HG02759 (cell line): Measurements from ENCODE around the gene CMC2.

Experiments
- ATAC-seq: cut with Tn5 transposase; IDR thresholded peaks from one replicate; pipeline ENCODE4 v1.9.1; 2021; ENCODE audit warnings: mild to moderate bottlenecking, moderate library complexity; ENCODE audit not compliant: unreplicated experiment

The CMC2 gene

DNA sequence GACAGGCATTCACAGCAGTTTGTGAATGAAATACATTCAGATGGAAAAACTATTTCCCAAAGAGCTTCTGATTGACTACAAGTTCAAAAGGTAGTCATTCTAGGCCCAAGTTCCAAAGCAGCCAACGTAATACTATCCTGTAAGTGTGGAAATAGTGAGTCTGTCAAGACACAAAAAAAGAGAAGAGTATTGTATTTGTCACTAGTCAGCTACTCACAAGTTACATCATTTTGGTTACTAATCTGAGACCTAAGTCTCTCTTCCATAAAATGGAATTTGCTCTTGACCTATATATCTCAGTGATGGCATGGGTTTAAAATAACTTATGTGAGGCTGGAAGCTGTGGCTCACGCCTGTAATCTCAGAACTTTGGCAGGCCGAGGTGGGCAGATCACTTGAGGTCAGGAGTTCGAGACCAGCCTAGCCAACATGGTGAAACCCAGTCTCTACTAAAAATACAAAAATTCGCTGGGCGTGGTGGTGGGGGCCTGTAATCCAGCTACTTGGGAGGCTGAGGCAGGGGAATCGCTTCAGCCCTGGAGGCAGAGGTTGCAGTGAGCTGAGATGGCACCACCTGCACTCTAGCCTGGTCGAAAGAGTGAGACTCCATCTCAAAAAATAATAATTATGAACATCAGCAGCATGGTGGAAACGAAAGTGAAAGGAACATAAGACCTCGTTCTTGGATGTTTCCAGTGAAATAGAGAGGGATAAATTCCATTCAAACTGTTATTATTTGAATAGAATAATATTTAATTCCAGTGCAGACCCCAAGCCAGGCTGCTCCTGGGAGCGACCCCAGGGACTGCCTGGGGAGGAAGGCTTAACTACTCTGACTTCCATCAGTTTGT, 2.9 kb downstream of the CMC2 start:
- no peak for ATAC-seq

DNA sequence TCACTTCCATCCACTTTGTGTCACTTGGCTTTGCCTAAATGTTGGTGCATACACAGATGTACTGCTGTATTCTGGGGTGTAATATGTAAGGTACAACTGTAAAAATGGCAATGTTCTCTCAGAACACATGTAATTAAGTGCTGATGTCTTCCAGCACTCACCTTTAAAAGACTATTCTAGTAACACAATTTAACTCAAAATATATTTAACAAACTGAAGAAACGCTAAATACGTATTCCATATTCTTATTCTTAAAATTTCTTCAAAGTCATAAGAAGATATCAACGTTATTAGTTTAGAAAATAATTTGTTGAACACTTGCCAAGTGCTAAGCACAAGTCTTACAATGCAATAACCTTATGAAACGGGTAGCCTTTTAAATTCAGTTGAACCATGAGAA, 3.6 kb downstream of the CMC2 start:
- no peak for ATAC-seq

DNA sequence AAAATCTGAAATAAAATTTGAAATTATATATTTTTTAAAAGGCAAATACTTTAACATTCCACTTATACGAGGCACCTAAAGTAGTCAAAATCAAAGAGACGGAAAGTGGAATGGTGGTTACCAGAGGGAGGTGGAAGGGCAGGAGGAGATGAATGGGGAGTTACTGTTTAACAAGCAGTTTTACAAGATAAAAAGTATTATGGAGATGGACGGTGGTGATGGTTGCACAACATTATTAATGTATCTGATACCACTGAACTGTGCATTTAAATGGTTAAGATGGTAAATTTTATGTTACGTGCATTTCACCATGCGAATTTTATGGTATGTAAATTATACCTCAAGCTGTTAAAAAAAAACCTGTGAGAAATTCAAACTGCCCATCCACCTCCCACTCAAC, 5.4 kb downstream of the CMC2 start:
- no peak for ATAC-seq

DNA sequence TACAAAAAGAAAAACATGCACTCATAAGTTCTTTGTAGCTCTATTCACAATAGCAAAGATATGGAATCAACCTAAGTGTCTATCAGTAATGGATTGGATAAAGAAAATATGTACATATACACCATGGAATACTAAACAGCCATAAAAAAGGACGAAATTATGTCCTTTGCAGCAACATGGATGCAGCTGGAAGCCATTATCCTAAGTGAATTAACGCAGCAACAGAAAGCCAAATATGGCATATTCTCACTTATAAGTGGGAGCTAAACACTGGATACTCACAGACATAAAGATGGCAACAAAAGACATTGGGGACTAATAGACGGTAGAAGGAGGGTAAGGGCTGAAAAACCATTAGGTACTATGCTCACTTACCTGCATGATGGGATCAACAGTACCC, 5.8 kb downstream of the CMC2 start:
- ATAC-seq, result no peak

DNA sequence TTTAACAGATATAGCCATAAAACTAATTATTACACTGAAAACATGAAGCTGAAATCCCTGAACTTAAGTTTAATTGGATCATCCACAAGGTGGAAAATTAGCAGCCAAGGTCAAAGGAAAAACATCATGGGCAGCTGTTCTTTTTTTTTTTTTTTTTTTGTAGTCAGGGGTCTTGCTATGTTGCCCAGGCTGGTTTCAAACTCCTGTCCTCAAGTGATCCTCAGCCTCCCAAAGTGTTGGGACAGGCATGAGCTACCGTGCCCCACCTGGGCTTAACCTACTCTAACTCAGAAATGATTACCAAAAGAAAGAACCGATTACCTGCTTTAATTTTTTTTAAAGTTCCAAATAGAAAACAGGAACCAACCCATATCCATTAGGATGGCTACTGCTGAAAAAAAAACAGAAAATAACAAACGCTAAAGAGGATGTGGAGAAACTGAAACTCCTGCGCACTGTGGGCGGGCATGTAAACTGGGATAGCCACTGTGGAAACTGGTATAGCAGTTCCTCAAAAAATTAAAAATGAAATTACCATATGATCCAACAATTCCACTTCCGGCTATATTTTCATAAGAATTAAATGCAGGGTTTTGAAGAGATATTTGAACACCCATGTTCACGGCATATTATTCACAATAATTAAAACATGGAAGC, 8.6 kb downstream of the CMC2 start:
- ATAC-seq, result no peak

DNA sequence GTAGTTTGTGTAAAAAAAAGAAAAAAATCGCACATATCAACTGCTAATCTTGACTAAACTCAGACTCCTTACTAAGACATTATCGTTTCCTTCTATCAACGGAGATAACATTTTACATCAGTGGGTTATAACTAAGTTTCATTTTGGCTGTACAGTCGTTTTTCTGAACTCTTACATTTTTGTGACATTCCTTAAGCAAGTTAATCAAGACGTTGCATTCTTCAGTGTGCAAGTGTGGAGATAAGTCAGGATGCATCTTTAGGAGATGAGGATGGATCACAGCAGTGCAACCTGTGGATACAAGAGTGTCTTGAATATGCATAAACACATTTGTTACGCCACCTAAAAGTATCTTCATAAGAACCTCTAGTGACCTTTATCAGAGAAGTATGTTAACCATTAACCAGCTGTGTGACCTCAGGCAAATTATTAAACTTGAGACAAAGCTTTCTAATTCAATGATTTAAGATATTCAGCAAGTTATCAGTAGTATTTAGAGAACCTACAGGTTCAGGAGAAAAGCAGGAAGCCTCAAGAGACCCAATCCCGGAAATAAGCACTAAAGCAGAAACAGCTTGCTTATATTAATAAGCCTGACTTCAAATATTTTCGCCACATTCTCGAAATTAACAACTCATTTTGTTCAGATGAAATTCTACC, 9.4 kb downstream of the CMC2 start:
- ATAC-seq, result peak; percentile 79

DNA sequence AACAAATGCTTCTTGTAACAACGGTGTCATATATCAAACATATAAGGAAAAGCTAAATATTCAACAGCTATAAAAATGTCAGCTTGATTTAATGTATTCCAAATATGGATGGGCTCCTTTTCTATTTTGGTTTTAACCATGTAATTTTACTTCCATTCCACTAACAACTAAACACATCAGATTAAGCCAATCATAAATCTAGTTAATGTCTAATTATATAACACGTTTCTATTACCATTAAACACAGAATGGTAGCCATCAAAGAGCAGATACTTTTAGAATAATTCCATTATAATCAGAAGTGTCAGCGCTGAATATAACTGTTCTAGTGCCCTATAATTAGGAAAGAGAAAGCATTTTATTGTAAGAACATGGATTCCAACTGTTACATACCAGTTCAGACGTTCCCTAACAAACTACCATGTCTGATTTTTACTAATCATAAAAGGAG, 10.0 kb downstream of the CMC2 start:
- no peak for ATAC-seq

DNA sequence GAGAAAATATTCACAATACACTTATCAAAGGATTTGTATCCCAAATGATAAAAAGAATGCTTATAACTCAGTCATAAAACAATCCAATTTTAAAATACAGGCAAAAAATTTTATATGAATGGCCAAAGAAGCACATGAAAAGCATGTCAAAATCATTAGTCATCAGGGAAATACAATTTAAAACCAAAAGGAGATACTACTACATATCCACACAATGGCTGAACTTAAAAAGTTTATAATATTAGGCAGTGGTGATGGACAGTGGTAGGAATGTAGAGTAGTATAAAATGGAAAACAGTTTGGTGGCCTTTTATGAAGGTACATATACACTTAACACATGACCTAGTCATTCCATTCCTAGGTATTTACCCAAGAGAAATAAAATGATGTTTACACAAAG, 12.2 kb downstream of the CMC2 start:
- no peak for ATAC-seq

DNA sequence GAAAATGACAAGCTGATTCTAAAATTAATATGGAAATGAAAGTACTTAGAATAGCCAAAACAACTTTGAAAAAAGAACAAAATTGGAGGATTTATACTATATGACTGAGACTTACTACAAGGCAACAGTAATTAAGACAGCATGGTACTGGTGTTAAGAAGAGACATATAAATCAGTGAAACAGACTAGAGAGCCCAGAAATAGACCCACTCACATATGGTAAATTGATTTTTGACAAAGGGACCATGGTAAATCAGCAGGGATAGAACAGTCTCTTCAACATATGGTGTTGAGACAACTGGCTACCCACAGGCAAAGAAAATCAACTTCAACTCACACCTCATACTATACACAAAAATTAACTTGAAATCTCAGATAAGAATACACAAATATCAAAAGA, 12.9 kb downstream of the CMC2 start:
- no peak for ATAC-seq

DNA sequence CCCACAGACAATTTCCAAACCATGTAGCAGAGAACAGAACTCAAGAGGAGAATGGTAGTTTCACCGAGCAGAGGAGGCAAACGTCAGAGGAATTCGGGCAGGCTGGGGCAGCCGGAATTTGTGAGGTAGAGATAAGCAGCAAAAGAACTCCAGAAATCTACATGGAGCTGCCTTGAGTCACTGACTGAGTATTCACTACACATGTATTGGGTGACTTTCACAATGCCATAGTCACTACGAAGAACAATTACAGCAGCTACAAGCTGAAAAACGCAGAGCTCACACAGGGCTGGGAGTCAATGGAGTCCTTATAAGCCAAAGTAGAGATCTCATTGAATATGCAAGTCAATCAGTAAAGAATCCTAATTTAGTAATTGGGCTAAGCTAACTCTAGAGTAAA, 13.4 kb downstream of the CMC2 start:
- ATAC-seq, result no peak

DNA sequence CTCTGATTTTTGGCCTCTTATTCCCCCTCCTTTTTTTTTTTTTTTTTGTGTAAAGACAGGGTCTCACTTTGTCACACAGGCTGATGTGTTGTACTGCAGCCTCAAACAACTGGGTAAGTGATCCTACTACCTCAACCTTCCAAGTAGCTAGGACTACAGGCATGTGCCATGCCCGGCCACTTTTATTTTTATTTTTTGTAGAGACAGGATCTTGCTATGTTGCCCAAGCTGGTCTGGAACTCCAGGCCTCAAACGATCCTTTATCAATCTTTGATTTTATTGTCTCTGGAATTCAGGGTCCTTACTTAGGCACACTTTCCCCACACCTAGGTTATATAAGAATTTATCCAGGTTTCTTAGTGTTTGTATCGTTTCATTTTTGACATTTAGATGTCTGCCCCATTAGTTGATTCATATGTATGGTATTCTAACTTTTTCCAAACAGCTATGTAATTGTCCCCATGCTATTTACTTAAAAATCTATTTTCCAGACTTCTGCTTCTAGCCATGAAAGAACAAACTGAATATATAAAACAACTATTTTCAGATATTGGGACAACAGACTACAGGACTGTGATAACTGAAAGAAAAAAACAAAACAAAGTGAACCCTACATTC, 13.9 kb downstream of the CMC2 start:
- no peak for ATAC-seq

DNA sequence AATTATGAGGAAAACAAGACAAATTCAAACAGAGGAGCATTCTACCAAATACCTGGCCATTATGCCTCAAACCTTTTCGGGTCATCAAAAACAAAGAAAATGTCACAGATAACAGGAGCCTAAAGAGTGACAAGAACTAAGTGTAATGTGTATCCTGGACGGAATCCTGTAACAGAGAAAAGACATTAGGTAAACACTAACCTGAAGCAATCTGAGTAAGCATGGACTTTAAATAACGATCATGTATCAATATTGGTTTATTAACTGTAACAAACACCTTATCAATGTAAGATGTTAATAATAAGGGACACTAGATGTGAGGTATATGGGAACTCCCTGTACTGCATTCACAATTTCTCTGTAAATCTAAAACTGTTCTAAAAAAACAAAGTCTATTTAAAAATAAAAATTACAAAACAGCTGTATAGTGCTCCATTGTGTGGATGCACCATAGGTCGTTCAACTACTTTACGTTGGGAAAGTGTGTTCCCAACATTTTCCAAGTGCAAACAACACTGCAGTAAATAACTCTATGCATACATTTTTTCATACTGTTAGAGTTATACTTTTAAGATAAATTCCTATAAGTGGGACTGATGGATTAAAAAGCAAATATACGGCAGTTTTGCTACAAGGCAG, 14.8 kb downstream of the CMC2 start:
- ATAC-seq, result no peak

DNA sequence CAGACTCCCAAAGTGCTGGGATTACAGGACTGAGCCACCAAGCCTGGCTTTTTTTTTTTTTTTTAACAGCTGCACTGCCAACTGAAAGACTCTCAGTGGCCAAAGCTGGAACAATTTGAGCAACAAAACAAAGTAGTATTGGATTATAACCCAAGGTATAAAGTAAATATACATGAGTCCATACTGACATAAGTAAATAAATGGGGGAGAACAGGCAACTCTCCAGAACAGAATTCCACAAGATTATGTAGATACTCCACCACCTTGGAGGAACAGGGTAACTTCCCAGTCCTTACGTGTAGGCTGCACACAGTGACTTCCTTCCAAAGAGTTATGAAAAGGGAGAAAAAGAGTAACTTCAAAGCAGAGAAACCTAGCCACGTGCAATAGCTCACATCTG, 15.7 kb downstream of the CMC2 start:
- no peak for ATAC-seq

DNA sequence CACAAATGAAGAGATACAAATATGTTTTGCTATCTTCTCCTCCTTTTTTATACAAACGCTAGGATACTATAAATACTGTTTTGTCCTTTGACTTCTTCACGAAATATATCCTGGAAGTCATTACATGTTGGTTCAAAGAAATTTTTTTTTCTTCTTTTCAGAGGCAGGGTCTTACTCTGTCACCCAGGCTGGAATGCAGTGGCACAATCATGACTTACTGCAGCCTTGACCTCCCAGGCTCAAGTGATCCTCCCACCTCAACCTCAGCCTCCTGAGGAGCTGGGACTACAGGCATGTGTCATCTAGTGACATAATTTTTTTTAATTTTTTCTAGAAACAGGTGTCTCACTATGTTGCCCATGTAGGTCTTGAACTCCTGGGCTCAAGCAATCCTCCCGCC, 16.1 kb downstream of the CMC2 start:
- no peak for ATAC-seq

DNA sequence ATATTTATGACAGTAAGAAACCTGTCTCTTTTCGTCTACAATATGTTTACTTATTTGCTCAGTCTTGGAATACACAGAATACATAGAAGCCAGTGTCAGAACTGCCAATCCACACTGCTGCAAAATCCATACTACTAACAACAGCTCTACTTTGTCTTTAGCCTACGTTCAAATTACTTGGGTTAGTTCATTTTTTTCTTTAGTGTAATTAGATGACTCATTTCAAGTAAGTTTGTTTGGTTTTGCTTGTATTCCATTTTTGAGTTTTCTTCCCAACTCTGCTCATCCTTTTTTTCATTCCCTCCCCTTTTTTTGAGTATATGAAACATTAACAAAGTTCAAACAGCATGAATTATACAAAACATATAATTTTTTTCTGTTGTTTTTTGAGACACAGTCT, 16.9 kb downstream of the CMC2 start:
- ATAC-seq, result no peak

DNA sequence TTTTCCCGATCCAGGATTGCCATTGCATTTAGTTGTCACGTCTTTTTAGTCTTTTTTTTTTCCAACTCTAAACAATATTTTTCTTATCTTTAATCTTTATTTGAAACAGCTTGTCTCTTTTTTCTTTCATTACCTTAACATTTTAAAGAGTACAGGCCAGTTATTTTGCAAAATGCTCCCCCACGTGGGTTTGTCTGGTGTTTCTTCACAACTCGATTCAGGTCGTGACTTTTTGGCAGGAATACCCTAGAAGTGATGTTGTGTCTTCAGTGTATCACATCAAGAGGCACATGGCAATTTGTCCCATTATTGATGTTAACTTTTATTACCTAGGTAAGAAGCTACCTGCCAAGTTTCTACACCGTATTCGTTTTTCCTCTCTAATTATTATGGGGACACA, 17.9 kb downstream of the CMC2 start:
- ATAC-seq, result no peak

DNA sequence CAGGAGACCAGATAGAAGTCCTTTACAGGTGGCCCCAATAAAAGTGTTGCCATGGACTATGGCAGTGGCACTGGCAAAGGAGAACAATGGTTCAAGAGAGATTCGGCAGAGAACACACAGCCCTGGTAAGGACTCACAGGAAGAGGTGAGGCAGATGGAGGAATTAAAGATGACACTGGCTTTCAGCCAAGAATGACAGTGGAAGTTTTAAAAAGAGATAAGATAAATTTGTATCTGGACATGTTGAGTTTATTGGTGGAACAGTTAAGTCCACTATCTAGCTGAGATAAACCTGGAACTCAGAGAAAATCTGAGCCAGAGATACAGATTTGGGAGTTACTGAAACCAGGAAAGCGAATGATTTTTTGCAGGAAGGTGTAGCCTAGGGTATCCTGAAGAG, 20.1 kb downstream of the CMC2 start:
- ATAC-seq, result no peak

DNA sequence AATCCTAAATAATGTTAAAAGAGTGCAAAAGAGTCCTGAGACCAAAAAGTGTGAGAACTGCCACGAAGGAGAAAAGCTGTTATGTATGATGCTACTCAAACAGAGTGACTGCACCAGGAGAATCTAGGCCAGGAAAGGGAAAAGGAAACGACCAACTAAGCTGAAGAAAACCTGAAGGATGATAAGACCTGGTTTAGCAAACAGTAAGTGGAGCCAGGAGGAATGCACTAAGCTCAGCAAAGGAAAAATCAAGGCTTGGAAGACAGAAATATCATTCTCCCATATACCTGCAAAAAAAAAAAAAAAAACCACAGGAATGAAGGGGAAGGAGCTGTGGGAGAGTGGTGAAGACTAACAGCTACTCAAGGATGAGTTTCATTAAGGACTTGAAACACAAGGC, 21.1 kb downstream of the CMC2 start:
- no peak for ATAC-seq

DNA sequence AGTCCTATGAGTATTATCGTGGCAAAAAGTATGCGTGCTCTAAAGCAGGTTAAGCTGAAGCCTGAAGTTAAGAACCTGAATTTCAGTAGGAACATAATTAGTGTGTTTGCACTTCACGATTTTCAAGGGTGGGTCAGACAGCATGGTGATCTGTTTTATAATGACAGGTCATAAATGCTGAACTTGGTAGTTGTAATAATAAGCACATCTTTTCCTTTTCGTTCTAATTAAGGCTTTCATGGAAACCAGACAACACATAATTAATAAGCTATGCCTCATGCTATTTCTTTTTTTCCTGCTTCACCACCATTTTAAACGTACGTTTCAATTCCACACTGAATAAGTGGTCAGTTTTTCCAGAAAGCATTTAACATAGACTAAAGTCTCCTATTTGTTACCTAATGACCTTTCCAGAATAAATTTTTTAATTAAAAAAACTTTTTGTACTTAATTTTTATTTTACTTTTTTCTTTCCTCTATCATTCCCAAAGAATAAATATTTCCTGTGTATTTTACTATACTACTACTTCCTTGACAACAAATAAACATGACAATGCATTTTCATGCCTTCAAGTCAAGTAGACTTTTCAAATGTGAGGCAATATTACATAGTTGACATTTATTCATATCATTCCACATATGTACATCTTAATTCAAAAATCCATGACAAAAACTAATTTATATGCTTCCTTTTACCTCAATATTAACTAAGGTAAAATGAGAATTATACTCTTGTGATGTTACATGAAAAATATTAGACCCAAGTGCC, 22.4 kb downstream of the CMC2 start:
- no peak for ATAC-seq

DNA sequence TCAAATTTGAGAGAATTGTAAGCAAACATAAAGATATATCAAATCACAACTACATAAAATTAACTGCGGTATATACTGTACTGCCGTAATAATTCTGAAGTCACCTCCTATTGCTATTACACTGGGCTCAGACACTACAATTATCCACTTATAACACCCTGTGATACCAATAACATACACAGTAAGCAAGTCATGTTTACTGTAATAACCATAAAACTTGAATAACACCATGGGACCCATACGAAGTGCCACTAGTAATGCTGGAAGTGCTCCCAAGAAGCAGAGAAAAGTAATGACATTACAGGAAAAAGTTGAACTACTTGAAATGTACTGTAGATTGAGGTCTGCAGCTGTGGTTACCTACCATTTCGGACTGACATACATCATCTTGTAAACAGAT, 24.0 kb downstream of the CMC2 start:
- no peak for ATAC-seq
